Activated CD8-positive, alpha-beta memory T cell treated with anti-CD3 and anti-CD28 coated beads for 48 hours (primary cell): ENCODE data around the gene IGFBP4.
"Not testable (repeated sequence)": the region's sequence is repeated elsewhere in the genome, so short reads cannot be mapped to it uniquely, and the experiment has no call there.

Experiments
- DNase-seq, 3 experiments: peaks; one replicate each; pipeline ENCODE4 v3.0.0-alpha.2; 2020; ENCODE audit warnings: low read depth in 2 of 3, low spot score in 2 of 3

Gene IGFBP4

GRCh38 chr17:40443196-40443987, at the start of gene IGFBP4:
Gene IGFBP4 (plus strand): TSS chr17:40443450. CDS start chr17:40443736, 286 bp downstream.
- DNase-seq: peak in 2 of 3 experiments; percentile 48 to 53

DNA sequence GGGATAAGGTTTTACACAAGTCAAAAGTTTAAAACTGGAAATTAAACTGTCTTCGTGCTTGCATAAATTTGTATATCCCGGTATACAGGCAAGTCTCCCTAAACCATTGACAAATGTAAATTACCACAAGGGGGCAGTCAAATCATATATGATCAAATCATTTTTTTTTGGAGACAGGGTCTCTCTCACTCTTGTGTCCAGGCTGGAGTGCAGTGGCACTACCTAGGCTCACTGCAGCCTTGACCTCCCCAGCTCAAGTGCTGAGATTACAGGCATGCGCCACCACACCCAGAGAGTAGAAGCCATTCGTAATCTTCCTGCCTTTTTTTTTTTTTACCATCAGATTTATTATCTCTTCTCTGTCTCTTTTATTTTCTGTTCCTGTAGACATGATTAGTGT, 44.1 kb upstream of the IGFBP4 start:
- no peak for DNase-seq

- DNase-seq: no peak
These were observed 40.6 kb upstream of the IGFBP4 start for GRCh38 chr17:40402668-40403067.

DNA sequence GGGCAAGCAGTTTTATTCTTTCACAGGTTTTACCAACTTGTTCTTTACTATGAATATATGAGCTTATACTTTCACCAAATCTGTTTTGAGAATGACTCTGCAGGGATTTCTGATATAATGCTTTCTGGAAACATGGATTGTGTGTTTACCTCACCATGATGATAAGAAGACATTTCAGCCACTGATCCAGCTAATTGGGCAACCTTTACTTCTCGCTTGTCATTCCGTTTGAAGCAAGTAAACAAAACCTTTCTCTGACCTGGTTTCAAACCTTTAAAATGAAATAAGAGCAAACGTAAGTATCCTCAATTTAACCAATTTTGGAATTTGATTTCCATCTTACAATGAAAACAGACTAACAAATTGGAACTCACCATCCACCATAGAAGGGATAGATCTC, 39.2 kb upstream of the IGFBP4 start:
- no peak for DNase-seq

- DNase-seq: no peak
These were observed 35.8 kb upstream of the IGFBP4 start for GRCh38 chr17:40407460-40407859.

DNA sequence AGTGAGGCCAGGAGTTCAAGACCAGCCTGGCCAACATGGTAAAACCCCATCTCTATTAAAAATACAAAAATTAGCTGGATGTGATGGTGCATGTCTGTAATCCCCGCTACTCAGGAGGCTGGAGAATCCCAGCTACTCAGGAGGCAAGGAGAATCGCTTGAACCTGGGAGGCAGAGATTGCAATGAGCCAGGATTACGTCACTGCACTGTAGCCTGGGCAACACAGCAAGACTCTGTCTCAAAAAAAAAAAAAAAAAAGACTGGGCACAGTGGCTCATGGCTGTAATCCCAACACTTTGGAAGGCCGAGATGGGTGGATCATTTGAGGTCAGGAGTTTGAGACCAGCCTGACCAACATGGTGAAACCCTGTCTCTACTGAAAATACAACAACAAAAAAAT, 33.7 kb upstream of the IGFBP4 start:
- not testable (repeated sequence) for DNase-seq

- DNase-seq: no peak
These were observed 33.2 kb upstream of the IGFBP4 start for GRCh38 chr17:40410082-40410481.

DNA sequence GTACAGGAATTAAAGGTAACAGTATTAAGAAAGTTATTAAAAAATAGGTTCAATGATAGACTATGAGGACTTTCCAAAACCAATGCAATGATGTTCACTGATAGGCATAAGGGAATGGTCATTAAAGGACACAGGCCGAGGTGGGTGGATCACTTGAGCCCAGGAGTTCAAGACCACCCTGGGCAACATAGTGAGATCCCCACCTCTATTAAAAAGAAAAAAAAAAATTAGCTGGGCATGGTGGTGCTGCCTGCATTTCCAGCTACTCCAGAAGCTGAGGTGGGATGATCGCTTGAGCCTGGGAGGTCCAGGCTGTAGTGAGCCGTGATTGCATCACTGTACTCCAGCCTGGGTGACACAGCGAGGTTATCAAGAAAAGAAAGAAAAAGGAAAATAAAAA, 31.4 kb upstream of the IGFBP4 start:
- DNase-seq: no peak

DNA sequence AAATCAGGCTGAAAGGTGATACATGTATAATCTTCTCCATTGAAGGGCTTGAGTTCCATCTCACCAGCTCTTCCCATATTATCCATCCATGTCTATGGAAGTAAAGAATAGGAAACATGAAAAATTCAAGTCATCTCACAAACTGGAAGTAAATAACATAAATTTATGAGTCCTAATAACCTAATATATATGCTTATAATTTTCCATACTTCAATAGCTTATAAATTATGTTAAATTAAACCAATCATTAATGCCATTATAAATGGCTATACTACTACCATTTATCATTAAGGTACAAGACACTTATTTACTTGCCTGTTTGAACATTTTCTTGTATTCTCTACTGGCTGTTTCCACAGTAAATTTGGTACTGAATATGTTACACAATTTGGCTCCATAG, 30.4 kb upstream of the IGFBP4 start:
- no peak for DNase-seq

GRCh38 chr17:40414312-40414711, 28.9 kb upstream of the IGFBP4 start:
- not testable (repeated sequence) for DNase-seq

DNA sequence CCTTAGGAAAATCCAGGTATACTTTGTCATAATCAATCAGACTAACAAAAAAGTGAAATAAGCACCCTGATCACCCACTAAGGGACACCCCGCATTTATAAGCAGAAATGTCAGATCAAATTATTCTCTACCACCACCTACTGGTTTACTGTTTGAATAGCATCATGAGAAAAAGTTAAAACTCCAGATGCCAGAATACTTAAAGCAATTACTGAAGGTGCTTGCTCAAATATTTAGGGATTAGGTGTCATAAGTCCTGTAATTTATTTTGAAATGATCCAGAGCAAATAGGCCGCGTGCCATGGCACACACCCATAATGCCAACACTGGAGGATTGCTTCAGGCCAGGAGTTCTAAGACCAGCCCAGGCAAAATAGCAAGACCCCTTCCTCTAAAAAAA, 27.9 kb upstream of the IGFBP4 start:
- no peak for DNase-seq

DNA sequence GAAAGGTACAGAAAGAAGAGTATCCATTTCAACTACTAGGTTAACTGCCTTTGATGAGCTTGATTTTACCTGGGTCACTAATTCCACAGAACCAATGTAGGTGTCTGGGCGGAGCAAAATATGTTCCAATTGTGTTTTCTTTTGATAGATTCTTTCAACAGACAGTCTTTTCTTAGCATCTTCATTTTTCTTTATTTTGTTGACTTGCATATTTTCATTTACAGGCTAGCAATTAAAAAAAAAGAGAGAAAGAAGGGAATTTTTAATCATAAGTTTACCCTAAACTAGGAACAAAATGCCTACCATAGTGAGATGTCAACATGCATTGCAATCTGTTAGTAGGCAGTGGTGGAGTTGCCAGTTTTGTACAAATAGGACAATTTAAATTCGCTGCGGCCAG, 26.6 kb upstream of the IGFBP4 start:
- no peak for DNase-seq

DNA sequence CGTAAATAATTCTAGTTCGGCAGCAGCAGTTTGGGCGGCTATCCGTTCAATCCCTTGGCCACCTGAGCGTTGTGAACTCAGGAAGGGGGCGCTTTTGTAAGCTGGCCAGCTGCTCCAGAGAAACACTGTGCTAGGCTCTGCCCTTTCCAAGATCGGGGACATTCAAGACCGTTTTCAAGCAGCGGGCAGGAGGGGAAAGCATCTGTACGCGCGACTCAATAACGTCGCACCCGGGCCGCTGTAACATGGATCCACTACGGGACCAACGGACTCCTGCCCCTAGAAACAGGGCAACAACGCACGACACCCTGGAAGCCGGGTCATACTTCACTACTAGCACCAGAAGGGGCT, 26.0 kb upstream of the IGFBP4 start:
- peak in 1 of 3 experiments; percentile 29 for DNase-seq

- DNase-seq: peak; percentile 90 to 96 (median 96)
These were observed 25.4 kb upstream of the IGFBP4 start, which contains the start of gene TOP2A for GRCh38 chr17:40417609-40418427. Gene TOP2A (minus strand): TSS chr17:40417896. CDS start chr17:40417791, 105 bp downstream.

DNA sequence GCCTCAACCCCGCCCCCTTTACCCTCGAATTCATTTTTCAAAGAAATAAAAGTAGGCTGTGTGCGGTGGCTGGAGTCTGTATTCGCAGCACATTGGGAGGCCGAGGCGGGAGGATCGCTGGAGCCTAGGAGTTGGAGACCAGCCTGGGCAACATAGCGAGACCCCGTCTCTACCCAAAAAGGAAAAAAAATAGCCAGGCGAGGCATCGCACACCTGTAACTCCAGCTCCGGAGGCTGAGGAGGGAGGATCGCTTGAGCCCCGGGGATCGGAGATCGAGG, 24.9 kb upstream of the IGFBP4 start:
- no peak for DNase-seq

- no peak for DNase-seq
These were observed 23.5 kb upstream of the IGFBP4 start for GRCh38 chr17:40419559-40420331.

- no peak for DNase-seq
These were observed 20.1 kb upstream of the IGFBP4 start for GRCh38 chr17:40422990-40423633.

- no peak for DNase-seq
These were observed 17.5 kb upstream of the IGFBP4 start for GRCh38 chr17:40425741-40426140.

DNA sequence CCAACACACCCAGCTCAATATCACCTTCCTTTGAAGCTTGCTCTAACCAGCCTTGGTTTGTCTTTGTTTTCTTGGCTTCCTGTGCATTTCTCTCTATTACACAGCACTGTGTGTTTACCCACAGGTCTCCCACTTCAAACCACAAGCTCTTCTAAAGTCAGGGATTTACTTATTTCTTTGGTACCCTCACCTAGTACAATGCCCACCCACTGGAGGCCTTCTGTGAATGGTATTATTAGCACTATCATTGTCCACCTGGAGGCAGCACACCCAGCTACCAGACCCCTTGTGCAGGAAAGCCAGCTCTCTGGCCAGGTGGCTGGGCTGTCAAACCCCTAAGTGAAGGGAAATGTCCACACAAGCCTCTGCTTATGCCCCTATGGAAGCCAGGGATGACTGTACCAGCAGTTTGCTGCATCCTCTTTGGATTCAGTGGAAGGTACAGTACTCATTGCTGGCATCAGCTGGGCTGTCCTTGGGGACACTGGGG, 16.2 kb upstream of the IGFBP4 start:
- no peak for DNase-seq

DNA sequence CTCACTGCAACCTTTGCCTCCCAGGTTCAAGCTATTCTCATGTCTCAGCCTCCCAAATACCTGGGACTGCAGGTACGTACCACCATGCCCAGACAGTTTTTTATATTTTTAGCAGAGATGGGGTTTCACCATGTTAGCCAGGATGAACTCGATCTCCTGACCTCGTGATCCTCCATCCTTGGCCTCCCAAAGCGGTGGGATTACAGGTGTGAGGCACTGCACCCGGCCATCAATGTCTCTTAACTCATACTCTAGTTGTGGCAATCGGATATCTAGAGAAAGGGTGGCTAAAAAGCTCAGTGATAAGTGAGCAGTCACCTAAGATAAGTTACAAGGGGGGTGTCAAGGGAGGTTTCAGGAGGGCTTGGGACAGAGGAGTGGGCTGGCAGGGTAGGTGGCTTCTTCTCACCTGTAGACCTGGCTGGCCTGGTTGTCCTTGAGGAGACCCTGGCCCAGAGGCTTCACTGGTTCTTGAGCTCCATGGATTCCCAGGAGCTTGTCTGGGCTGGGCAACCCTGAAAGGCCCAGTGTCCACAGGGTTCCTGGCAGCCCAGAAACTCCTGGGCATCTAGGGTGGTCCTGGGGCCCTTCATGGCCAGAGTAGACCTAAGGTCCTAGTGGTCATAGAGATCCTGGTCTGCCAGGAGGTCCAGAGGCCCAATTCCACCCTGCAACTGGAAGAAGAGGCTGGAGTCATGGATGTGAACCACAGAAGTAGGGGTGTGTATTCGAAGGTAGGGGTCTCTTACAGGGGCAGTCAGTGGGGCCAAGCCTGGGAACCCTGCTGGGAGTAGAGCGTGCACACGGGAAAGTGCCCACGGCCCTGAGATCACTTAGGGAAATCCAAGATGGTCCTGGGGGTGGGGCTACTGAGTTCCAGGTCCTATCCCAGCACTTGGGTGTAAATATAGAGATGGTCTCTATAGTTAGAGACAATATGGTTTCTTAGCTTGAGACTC, 12.7 kb upstream of the IGFBP4 start:
- no peak for DNase-seq
